HG03378 (cell line): Measurements from ENCODE around the gene CLDN14.
A peak's percentile ranks its signal among the peaks of the same experiment; 100 is the strongest.

Experiments used
- ATAC-seq: cut with Tn5 transposase; IDR thresholded peaks from one replicate; pipeline ENCODE4 v1.9.1; 2021; ENCODE audit warnings: mild to moderate bottlenecking, moderate library complexity; ENCODE audit not compliant: unreplicated experiment

The CLDN14 gene

GRCh38 chr21:36473203-36473602 is 6.7 kb downstream of the CLDN14 start:
- no peak for ATAC-seq

GRCh38 chr21:36472377-36472776 is 7.5 kb downstream of the CLDN14 start:
- no peak for ATAC-seq

- peak; percentile 88 for ATAC-seq
Observed at GRCh38 chr21:36471254-36471723, 8.6 kb downstream of the CLDN14 start.

DNA sequence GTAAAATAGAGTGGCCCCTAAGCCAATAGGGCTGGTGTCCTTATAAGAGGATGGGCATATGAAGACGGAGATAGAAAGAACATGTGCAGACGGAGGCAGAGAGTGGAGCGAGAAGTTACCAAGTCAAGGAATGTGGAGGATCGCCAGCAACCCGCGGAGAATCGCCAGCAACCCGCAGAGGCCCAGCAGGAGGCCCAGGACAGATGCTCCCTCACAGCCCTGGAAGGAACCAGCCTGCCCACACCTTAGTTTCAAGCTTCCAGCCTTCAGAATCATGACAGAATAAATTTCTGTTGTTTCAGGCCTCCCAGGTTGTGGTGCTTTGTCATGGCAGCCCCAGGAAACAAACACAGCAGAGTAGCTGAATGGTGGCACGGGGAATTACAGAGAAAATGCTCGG is 9.6 kb downstream of the CLDN14 start:
- no peak for ATAC-seq

DNA sequence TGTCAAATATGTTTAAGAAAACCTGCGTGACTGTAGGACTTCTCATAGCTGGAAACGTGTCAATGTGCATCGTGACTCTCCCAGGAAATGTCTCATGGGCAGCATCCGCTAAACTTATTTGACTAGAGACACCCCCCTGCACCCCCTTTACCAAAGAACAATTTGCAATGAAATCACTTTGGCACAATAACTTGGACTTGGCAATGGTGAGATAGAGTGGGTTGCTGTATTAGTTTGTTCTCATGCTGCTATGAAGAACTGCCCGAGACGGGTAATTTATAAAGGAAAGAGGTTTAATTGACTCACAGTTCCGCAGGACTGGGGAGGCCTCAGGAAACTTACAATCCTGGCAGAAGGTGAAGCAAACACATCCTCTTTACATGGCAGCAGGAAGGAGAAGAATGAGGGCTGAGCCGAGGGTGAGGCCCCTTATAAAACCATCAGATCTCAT is 13.8 kb downstream of the CLDN14 start:
- ATAC-seq, result no peak

DNA sequence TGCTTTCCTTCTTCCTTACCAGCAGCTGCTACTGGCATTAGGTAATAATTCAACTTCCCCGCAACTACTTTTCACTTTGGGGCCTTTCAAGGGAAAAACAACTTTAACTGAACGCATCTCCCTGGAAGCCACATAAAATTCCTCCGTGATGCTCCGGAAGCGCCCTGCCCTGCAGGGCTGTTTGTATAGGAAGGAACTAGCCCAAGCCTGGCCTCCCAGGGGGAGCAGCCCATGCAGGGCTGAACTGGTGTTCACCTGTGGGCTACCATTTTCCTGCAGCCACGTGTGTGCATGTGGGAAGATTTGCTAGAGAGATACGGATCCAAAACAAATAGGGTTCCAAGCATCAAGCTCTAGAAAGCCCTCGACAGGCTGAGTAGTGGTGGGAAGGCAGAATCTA is 14.4 kb downstream of the CLDN14 start:
- no peak for ATAC-seq

DNA sequence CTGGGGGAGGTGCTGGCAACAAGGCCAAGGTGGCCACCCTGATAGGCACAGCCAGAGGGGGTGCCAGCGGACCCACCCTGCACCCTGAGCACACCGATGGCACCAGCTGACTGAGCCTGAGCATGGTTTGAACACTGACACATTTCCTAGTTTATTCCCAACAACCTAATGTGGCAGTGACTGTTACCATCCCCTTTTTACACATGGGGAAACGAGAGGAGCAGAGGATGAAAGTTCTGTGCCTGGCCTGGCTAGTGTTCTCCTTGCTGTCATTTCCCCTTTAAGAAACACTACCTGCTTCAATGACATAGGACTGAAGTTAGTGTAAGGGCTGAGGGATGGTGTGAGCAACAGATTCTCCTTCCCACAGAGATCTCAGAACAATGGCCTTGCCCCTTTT is 15.3 kb downstream of the CLDN14 start:
- ATAC-seq, result no peak

- no peak for ATAC-seq
Observed at GRCh38 chr21:36463991-36464390, 15.9 kb downstream of the CLDN14 start.

- no peak for ATAC-seq
Observed at GRCh38 chr21:36463204-36463603, 16.7 kb downstream of the CLDN14 start.

- no peak for ATAC-seq
Observed at GRCh38 chr21:36461918-36462486, 17.9 kb downstream of the CLDN14 start.

- no peak for ATAC-seq
Observed at GRCh38 chr21:36461277-36461917, 18.5 kb downstream of the CLDN14 start.

- ATAC-seq, result no peak
Observed at GRCh38 chr21:36460866-36461265, 19.1 kb downstream of the CLDN14 start.

DNA sequence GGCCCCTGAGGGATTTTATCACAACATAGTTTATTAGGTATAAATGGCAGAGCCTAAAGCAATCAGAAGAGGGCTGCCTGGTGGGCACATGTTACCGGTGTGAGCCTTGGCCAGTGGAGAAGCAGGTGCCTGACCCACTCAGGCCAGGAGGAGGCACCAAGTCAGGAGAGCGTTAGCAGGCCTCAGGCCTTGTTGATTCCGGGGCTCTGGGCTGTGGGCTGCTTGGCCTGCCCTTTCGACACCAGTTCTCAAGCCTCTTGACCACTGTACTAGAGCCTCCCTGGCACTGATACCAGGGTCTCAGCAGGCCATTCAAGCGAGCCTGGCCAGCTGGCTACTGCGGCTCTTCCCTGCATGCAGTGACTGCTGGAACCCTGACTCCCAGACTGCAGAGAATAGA is 20.8 kb downstream of the CLDN14 start:
- no peak for ATAC-seq

GRCh38 chr21:36456729-36457414 is 23.1 kb downstream of the CLDN14 start:
- ATAC-seq, result no peak

GRCh38 chr21:36454706-36455105 is 25.2 kb downstream of the CLDN14 start:
- no peak for ATAC-seq

GRCh38 chr21:36454093-36454531 is 25.8 kb downstream of the CLDN14 start:
- no peak for ATAC-seq

DNA sequence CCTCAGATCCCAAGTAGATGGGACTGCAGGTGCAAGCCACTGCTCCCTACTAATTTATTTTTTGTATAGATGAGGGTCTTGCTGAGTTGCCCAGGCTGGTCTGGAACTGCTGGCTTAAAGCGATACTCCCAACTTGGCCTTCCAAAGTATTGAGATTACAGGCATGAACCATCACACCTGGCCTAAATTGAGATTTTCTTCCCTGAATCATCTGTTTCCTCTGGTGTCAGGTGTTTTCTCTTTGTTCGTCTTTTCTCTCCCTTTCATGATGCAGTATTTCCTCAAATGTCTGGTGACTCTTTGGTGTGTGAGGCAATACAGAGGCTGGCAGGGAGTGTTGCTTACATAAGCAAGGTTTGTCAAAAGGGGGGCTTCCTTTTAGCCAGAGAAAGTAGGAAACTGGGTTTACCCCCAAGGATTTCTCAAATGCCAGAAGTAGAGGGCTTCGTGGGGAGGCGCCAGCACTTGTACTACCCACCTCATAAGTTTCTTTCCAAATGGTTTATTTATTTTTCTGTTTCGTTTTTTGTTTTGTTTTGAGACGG is 27.6 kb downstream of the CLDN14 start:
- ATAC-seq, result no peak

GRCh38 chr21:36451506-36451905 is 28.4 kb downstream of the CLDN14 start:
- ATAC-seq, result no peak

DNA sequence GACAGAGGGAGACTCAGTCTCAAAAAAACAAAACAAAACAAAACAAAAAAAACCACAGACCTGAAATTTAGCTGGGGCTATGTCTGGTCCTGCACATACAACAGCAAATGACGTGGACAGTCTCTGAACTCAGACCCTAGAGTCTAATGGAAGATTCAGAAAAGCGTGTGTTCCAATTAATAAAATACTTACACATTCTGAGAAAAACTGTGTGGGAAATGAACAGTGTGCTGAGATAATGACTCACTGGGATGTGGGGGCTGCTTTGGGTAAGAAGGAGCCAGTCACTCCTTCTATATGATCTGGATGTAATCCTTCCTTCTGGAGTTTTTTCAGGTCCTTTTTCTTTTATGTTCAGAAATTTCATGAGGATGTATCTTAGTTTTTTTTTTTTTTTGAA is 29.4 kb downstream of the CLDN14 start:
- ATAC-seq, result no peak

- no peak for ATAC-seq
Observed at GRCh38 chr21:36446301-36446700, 33.6 kb downstream of the CLDN14 start.

GRCh38 chr21:36441715-36442114 is 38.2 kb downstream of the CLDN14 start:
- ATAC-seq, result no peak

- ATAC-seq, result no peak
Observed at GRCh38 chr21:36437745-36438128, 42.2 kb downstream of the CLDN14 start.
